Heart left ventricle (tissue), 13 donors: ENCODE results near the gene TSKU.

Experiments
- CTCF ChIP-seq, 12 donors: fragments of 200-600 bp; sonication (generic) in 4 of 12; IDR thresholded peaks; one replicate each; pipeline versions ENCODE4 v1.5.0 to v1.8.0; 2018 to 2022; ENCODE audit warnings: antibody characterized with exemption in 12 of 12, mild to moderate bottlenecking in 5 of 12
- POLR2A ChIP-seq, 2 donors: fragments of 450-650 bp; IDR thresholded peaks; one replicate each; pipeline ENCODE4 v1.6.1; 2017; ENCODE audit warnings: antibody characterized with exemption in 2 of 2, mild to moderate bottlenecking in 2 of 2, moderate library complexity in 2 of 2
- donor health status: ischemic (EF 13 %, LVEDD 7.1; RV severe dilation, severe dysfunction).
- donor health status: DM: no; HTN: yes; CAD: no.
- donor health status: DM: no; HTN: no; CAD: no.
- donor health status: ischemic (EF 25% LVEDD 6.9; RV normal size, moderate dysfunction).
- donor health status: ischemic (EF 25% LVEDD 5.7; RV mildly dilated, moderate dysfunction).
- donor health status: ischemic (EF 35%, LVEDD 5.7; RV mildly dilated, moderate dysfunction).
- donor health status: nonischemic (EF 11% LVEDD 7.7; RV severe dilation, severe dysfunction).
- donor health status: DM: yes; HTN: yes; CAD: no.
- donor health status: PGD.
- donor health status: ischemic (EF 29% LVEDD 5.4; RV normal size, mild dysfunction).
- donor health status: nonischemic (EF 23%, LVEDD 6.1; RV moderate dilation, normal function).

DNA sequence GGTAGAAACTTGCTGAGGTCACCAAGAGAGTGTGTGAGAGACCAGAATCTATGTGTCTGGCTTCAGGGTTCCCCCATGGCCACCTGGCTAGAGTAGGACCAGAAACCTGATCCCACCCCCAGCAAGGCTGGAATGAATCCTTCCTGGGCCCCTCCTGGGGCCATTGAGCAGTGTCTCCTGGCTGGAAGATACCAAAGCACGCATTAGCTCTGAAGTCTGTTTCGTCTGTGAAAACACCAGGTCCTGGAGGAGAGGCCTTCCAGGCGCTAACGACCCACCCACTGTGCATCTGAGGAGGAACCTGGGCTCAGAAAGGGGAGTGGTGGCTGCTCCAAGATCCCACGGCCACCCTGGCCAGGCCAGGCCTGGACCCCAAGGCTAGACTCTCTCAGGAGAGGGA, 15.5 kb upstream of the TSKU start:
- no peak for TF ChIP-seq POLR2A (IDR thresholded peaks at IDR 0.05)
- TF ChIP-seq CTCF (IDR thresholded peaks at IDR 0.05), result no peak
